ENCODE measurements around the gene FARP2.

The FARP2 gene

DNA sequence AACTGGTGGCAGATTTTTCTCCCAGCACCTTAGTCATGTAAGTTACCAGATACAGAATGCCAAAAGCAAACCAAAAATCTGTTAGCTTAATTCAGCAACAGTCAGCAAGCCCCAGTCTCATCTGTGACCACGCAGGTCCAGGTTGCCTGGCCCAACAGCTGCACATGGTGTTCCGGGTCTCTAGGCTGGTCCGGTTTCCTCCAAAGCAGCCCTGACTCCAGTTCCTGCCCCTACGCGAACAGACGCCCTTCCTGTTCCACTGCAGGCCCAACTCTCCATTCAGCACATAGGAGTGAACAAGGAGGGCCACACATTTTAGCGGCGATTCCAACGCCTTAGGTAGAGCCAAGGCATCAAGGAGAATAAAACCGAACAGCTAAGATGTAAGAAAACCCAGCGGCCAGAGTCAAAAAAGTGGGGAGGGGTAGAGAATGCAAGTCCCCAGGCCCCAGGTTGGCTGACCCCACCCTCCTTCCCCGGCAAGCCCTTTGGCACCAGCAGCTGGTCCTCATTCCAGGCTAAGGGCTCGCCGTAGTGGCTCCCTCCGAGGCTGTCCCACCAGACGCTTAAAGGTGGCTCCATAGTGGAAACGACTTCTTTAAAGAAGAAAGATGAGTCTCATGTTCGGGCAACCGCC lies 150.8 kb downstream of the FARP2 start:
- H3K9me3 ChIP-seq: peaks cover 4% of the 10 kb centered on the region
- H3K36me3 ChIP-seq: peaks cover 18% of the 10 kb centered on the region
- H3K4me3 ChIP-seq (ENCODE audit: low read depth, low read length): peak overlapping the region; percentile 88
- H3K4me1 ChIP-seq: no peaks in the 10 kb centered on the region
- DNase-seq: no peak
- no peaks in the 10 kb centered on the region for H3K27me3 ChIP-seq
- TF ChIP-seq, protein P1, sequence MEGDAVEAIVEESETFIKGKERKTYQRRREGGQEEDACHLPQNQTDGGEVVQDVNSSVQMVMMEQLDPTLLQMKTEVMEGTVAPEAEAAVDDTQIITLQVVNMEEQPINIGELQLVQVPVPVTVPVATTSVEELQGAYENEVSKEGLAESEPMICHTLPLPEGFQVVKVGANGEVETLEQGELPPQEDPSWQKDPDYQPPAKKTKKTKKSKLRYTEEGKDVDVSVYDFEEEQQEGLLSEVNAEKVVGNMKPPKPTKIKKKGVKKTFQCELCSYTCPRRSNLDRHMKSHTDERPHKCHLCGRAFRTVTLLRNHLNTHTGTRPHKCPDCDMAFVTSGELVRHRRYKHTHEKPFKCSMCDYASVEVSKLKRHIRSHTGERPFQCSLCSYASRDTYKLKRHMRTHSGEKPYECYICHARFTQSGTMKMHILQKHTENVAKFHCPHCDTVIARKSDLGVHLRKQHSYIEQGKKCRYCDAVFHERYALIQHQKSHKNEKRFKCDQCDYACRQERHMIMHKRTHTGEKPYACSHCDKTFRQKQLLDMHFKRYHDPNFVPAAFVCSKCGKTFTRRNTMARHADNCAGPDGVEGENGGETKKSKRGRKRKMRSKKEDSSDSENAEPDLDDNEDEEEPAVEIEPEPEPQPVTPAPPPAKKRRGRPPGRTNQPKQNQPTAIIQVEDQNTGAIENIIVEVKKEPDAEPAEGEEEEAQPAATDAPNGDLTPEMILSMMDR (IDR thresholded peaks at IDR 0.05; ENCODE audit: low read depth, low read length): no peak

DNA sequence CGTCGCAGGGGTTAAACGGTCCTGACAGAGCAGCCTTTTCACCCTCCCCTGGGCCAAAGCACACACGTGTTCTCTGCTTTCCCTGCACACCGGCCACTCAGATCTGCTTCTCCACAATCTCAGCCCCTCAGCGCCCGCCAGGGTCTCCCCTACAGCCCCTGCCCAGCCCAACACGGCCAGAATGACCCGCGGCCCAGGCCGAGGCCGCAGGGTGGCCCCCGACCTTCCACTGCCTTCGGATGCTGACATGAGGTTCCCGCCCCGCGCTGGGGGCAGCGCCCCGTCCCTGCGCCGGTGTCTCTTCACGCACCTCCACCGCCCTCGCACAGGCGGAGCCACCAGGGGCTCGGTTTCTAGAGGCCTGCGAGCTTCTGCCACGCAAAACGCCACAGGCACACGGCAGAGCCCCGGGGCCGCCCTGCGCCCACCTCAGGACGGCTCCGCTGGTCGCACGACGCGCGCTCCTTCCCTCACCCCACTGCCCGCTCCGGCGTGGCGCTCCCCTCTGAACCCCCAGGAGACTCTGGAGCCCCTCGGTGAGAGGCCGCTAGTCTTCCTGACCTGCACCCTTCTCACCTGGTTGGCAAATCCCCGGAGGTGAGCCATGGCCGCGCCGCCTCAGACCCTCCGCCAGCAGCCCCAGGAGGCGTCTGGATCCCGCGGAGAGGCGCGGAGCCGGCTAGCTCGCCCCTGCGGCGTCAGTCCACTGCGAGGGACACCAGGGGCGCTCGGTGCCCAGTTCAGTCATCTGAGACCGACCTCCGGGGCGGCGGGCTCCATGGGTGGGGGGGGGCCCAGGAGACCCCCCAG lies 151.6 kb downstream of the FARP2 start:
- peaks cover 4% of the 10 kb centered on the region for H3K9me3 ChIP-seq
- TF ChIP-seq, protein P1 (IDR thresholded peaks at IDR 0.05; ENCODE audit: low read depth, low read length): peak; percentile 36; the same call in 1 of the 2 replicates
- peak overlapping the region; percentile 88 for H3K4me3 ChIP-seq (ENCODE audit: low read depth, low read length)
- H3K27me3 ChIP-seq: no peaks in the 10 kb centered on the region
- H3K36me3 ChIP-seq: peaks cover 14% of the 10 kb centered on the region
- no peaks in the 10 kb centered on the region for H3K4me1 ChIP-seq
- DNase-seq: peak; percentile 81

DNA sequence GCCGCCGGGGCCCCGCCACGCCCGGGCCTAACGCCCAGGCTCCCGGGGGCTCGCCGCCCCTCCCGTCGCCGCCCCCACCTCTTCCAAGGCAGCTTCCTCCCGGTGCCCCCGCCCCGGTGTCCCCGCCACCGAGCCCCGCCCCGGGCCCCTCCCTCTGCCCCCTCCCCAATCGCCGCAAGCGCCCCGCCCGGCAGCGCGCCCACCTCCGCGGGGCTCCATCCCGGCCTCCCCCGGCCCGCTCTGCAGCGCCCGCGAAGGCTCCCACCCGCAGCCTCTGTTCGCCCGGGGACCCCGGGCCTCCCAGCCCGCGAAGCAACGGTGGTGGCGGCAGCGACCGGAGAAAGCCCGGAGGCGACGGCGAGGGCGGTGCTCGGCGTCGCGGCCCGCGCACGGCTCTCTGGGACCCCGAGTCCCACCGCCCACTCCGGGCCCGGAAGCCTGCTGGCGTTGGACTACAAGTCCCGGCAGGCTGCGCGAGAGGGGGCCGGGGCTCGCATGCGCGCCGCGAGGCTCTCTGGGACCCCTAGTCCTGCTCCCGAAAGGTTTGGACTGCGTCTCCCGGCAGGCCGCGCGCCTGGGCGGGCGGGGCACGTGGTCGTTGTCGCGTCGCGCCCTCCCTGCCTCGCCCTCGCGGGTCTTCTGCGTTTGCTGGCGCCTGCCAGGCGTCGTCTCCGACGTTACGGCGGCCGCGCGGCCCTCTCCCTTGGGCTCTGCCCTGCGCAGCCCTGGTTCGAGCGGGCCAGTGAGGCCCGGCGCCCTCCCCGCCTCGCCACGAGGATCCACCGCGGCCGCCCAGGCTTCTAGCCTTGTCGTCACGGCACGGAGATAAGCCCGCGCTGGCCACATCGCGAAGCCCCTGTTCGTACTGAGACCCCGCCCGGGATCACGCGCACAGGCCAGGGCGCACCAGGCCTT lies 152.4 kb downstream of the FARP2 start, which contains the start of gene STK25:
TSS of gene STK25 (minus strand) at position 345 of the 915 bp plus-strand sequence. CDS start 549 bp downstream, outside the sequence.
- Histone ChIP-seq H3K27me3 (no peaks in the 10 kb centered on the region), H3K9me3 (peaks cover 4% of the 10 kb centered on the region), H3K36me3 (peaks cover 14% of the 10 kb centered on the region), H3K4me1 (no peaks in the 10 kb centered on the region), H3K4me3 (ENCODE audit: low read depth, low read length) (peak within 1 kb of the TSS; percentile 88)
- TF ChIP-seq, protein P1 (IDR thresholded peaks at IDR 0.05; ENCODE audit: low read depth, low read length): no peak
- peak; percentile 100 for DNase-seq

DNA sequence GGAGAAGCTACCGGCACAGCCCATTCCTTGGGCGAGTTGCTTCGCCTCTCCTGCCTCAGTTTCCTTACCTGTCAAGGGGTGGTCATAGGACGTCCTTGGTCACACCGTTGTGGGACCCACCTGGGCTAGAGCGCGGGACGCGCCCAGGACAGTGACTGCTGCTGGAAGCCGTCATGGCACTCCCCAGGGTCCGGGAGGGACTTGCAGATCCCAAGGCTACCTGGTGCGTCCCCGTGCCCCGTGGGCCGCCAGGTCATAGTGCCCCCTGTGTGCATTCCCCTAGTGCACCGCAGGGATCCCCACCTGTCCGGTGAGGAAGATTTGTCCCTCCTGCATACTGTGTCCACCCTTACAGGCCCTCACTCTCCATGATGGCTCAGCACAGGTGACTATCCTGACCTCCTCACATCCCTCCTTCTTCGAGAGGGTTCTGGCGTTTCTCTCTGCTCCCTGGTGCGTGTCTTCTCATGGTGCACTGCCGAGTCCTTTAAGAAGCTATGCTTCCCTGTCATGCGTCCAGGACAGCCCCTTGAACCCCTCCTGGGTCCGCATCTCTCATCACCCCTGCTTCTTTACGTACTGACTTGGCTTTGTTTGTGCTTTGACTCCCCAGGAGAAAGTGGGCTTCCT lies 153.2 kb downstream of the FARP2 start:
- TF ChIP-seq, protein P1 (IDR thresholded peaks at IDR 0.05; ENCODE audit: low read depth, low read length): no peak
- DNase-seq: no peak

DNA sequence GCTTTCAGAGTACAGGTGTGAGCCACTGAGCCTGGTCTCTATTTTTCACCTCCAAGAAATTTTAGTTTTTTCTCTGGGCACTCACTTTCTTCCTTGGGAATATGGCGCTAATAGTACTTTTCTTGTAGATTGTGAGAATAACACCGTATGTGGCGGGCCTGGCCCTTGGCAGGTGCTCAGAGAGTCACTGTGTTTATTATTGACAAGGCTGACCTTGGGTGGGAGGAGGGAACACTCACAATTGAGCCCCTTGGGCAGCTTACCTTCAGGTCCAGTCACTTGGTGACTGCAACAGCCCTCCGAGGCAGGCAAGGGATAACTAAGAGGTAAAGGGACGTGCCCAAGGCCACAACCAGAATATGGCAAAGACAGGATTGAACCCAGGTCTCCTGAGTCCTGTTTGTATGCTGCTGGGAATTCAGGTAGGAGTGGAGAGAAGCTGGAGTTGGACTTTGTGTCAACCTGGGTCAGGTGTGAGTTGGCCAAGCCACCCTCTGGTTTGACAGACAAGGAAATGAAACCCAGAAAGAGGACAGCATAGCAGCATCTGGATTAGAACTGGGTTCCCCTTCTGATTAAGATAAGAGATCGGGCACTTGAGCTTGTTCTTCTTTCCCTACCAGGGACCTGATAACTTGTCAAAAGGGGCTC lies 155.1 kb downstream of the FARP2 start:
- Histone ChIP-seq H3K4me3 (ENCODE audit: low read depth, low read length) (no peak overlapping the region), H3K4me1 (no peaks in the 10 kb centered on the region), H3K9me3 (peaks cover 4% of the 10 kb centered on the region), H3K36me3 (peaks cover 2% of the 10 kb centered on the region; the same call in 1 of the 2 replicates), H3K27me3 (no peaks in the 10 kb centered on the region)
- TF ChIP-seq, protein P1 (IDR thresholded peaks at IDR 0.05; ENCODE audit: low read depth, low read length): no peak
- no peak for DNase-seq

More for the DNA sequence above, 153.2 kb downstream of the FARP2 start:
- H3K27me3 ChIP-seq: no peaks in the 10 kb centered on the region
- H3K4me1 ChIP-seq: no peaks in the 10 kb centered on the region
- H3K4me3 ChIP-seq (ENCODE audit: low read depth, low read length): peak overlapping the region; percentile 34; the same call in 1 of the 2 replicates
- peaks cover 4% of the 10 kb centered on the region for H3K9me3 ChIP-seq
- peaks cover 11% of the 10 kb centered on the region for H3K36me3 ChIP-seq
